GM20431 (cell line): ENCODE results near the gene HOXD13.

Experiments
- in situ Hi-C: fragments of 300-500 bp; cut with MseI, MboI; formaldehyde crosslinking; loops from one replicate; pipeline ENCODE4 v1.15.0; 2020; ENCODE audit warnings: low sequenced_read_pairs; ENCODE audit not compliant: unreplicated experiment

HOXD13 gene

GRCh38 chr2:176092270-176093144, at the start of gene HOXD13:
TSS of gene HOXD13 (plus strand) at chr2:176092721. CDS start at chr2:176092891, 170 bp downstream.
- in situ Hi-C loops: loop anchor here (25.0 kb wide), 2 partner anchors 405 to 680 kb away; no protein-coding TSS in a partner anchor

GRCh38 chr2:176056406-176056805, 36.1 kb upstream of the HOXD13 start:
- in situ Hi-C loops: no loop called here

GRCh38 chr2:176063958-176064357, 28.6 kb upstream of the HOXD13 start:
- in situ Hi-C loops: no loop called here

GRCh38 chr2:176066645-176067588, 25.6 kb upstream of the HOXD13 start:
- in situ Hi-C loops: no loop called here

- in situ Hi-C loops: no loop called here
Measured at GRCh38 chr2:176067589-176068418, 24.7 kb upstream of the HOXD13 start.

GRCh38 chr2:176068419-176068832, 24.1 kb upstream of the HOXD13 start:
- in situ Hi-C loops: no loop called here

GRCh38 chr2:176071330-176072291, 20.9 kb upstream of the HOXD13 start:
- in situ Hi-C loops: no loop called here

- in situ Hi-C loops: no loop called here
Measured at GRCh38 chr2:176072292-176072669, 20.2 kb upstream of the HOXD13 start.

GRCh38 chr2:176072951-176073904, 19.3 kb upstream of the HOXD13 start:
- in situ Hi-C loops: no loop called here

- in situ Hi-C loops: loop anchor here (25.0 kb wide), 2 partner anchors 388 to 663 kb away; no protein-coding TSS in a partner anchor
Measured at GRCh38 chr2:176074919-176075425, 17.5 kb upstream of the HOXD13 start.

GRCh38 chr2:176075481-176075880, 17.0 kb upstream of the HOXD13 start:
- in situ Hi-C loops: loop anchor here (25.0 kb wide), 2 partner anchors 388 to 663 kb away; no protein-coding TSS in a partner anchor

GRCh38 chr2:176076063-176076462, 16.5 kb upstream of the HOXD13 start:
- in situ Hi-C loops: loop anchor here (25.0 kb wide), 2 partner anchors 389 to 664 kb away; no protein-coding TSS in a partner anchor

- in situ Hi-C loops: loop anchor here (25.0 kb wide), 2 partner anchors 389 to 664 kb away; no protein-coding TSS in a partner anchor
Measured at GRCh38 chr2:176076796-176077195, 15.7 kb upstream of the HOXD13 start.

GRCh38 chr2:176078541-176079284, 13.8 kb upstream of the HOXD13 start:
- in situ Hi-C loops: loop anchor here (25.0 kb wide), 2 partner anchors 391 to 666 kb away; no protein-coding TSS in a partner anchor

- in situ Hi-C loops: loop anchor here (25.0 kb wide), 2 partner anchors 392 to 667 kb away; no protein-coding TSS in a partner anchor
Measured at GRCh38 chr2:176079285-176079830, 13.2 kb upstream of the HOXD13 start.
